Right lung (tissue), 5 donors: Measurements from ENCODE around the gene RADIL. TPM values are rescaled to one million over a fixed set of nuclear protein-coding genes. Genes with fewer than 3 reads are reported as not detected.

Experiments used
- DNase-seq, 2 donors: peaks; one replicate each; pipeline ENCODE4 v3.0.0-alpha.2; 2013
- polyA plus RNA-seq, 5 donors: library from polyadenylated mRNA; unstranded; fragments of 120-200 nt; gene quantifications; one replicate each; pipeline versions ENCODE4 v1.2.1 to v1.2.3, GENCODE V29; 2013; ENCODE audit warnings: inconsistent platforms in 1 of 5, low replicate concordance in 1 of 5; ENCODE audit not compliant: insufficient read length in 5 of 5, insufficient read depth in 1 of 5

RADIL gene
- polyA plus RNA-seq, 5 donors, result 6.6 to 12.9 (median 8.8) TPM

DNA sequence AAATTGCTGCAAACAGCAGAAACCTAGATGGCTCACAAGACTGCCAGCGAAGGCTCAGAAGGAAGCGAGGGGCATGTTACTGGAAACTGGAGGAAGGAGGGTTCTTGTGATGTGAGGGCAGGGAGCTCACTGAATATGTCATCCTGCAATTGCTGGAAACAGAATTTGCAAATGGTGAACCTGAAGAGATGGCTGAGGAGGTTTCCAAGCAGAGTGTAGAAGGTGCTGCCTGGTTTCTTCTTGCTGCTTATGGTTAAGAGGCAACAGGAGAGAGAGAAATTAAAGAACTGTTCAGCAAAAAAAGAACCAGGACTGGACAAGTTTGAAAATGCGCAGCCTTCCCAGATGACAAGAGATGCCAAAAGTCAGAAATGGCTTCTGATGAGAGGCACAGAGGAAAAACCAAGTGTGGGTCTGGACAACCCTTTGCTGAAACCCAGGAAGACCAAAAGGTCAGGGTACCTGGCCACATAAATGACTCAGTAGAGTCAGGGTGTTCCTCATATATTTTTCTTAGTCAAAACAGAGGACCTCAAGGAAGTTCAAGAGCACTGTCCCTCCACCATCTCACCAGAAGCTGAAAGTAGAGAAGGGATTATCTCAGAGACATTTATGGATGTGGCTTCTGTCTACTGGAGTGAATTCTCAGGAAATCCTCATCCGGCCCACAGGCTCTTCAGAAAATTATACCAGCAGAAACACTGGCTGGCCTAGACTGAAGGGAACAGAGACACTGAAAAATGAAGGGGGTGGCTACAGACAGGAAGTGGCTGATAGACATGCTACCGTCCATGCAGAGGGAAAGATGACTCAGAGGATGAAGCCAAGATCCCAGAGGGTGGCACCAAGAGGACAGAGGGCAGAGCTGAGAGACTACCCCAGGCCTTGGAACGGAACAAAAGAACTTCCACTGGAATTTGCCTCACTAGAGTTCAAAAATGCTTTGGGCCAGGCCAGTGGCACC is 31.8 kb downstream of the RADIL start:
- no peak for DNase-seq

DNA sequence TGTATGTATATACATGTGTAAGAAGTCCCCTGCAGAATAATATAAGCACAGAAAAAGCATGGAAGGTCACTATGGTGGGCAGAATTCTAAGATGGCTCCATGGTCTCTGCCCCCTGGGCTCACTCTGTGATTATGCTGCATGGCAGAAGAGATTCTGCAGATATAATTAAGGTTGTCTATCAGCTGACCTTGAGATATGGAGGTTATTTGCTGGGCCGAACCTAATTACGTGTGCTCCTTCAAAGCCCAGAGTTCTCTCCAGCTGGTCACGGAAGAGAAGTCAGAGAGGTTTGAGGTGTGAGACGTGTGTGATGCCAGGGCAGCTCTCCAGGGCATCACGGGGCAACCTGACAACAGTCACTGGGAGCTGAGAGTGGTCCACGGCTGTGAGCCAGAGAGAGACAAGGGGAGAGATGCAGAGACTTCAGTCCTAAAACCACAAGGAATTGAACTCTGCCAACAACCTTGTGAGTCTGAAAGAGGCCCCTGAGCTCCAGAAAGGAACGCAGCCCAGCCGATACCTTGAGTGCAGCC is 33.2 kb downstream of the RADIL start:
- no peak for DNase-seq

DNA sequence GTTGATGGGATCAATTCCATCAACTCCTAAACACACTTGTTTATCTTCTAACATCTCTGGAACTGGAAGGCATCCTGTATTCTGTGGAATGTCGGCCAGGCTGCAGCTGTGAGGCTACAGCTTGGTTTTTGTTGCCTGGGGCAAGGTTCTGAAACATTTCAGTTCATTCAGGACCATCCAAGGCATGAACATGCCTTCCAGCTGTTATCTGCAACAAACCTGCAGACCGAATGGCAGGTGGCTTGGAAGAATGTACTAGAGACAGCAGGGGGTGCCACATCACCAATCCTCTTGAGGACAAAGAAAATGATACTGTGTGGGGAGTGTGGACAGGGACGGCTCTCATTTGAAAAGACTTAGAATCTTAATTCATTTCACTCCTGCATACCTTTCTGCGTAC is 34.1 kb downstream of the RADIL start:
- DNase-seq, result no peak

DNA sequence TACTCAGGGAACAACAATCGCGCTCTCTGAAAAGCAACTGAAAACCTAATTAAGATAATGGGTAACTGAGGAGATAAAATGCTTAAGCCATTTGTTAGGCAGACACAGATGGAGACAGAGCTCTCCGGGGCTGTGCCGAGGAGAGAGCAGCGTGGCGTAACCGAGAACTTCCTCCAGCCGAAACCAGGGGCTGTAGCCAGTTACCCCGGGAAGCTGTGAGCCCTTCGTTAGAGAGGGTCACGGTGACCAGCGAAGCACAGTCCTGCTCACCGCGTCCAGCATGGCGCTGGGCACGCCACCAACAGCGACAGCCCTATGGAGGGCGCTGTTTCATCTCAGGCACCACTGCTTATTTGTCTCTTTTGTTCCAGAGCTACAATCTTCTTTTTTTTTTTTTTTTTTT is 37.8 kb downstream of the RADIL start:
- DNase-seq, result no peak

DNA sequence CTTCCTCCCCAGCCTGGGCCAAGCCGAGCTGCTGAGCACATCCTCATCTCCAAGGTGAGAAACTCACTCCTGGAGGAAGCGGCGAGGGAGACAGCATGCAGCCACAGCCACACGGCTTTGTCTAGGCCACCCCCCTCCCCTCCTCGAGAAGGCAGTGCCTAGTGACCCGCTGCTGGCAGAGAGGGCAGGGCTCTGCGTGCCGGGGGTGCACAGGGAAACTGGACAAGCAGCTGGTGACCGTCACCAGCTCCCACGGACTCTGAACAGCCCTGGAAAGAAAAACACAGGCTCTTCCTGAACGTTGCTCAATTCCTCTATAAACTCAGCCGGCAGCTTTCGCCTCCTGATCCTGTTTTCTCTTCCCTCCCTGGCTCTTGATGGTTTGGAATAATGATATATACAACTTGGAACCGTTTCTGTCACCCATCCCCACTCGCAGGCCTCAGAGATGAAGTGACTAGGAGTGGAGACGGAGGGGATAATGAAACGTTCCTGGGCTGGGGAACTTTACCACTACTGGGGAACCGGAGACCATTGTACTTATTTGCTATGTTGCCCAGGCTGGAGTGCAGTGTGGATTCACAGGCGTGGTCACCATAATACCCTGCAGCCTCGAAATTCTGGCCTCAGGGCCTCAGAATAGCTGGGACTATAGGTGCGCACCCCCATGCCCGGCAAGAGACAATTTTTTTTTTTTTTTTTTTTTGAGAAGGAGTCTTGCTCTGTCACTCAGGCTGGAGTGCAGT is 41.0 kb downstream of the RADIL start:
- DNase-seq, result peak; percentile 86 to 89

DNA sequence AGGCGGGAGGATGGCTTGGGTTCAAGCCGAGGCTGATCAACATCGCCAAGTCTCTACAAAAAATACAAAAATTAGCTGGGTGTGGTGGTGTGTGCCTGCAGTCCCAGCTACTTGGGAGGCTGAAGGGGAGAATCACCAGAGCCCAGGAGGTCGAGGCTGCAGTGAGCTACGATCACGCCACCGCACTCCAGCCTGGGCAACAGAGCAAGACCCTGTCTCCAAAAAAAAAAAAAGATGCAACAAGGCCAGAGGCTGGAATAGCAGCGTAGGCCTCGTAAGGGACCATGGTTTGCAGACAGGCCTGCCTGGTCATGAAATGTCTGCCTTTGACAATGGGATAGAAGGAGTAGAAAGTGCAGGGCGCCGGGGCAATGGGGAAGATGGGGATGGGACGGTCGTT is 41.7 kb downstream of the RADIL start:
- no peak for DNase-seq

DNA sequence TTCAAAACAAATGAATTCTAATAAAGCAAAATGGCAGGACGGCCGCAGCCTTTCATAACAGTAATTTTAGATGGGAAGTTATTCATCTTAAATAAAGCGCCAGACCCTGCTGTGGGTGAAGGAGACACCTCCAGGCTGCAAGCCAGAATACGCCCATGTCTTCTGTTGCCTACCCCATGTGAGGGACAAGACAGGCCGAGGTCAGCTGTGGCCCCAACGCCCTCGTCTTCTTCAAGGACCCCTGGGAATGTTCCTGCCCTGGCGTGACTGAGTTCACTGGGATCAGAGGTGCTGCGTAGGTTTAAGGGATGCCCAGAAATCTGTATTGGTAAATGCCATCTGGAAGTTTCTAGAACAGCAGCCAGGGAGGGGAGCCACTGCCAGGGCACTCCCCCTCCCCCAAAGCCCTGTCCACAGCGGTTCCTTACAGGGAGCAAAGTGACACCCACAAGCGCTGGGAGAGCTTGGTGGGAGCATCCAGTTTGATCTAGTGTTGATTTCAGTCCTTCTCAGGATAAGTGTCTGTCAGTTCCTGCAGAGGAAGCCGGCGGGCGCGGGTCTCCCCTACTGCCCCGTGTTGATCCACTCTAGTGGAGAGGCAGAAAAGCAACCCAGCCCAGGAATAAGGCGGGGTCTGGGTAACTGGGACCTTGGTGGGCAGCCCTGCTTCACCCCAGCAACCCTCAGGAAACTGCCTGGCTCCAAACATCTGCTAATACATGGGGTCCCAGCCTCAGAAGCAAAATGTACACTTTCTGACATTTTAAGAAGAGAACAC is 42.3 kb downstream of the RADIL start:
- DNase-seq, result no peak

DNA sequence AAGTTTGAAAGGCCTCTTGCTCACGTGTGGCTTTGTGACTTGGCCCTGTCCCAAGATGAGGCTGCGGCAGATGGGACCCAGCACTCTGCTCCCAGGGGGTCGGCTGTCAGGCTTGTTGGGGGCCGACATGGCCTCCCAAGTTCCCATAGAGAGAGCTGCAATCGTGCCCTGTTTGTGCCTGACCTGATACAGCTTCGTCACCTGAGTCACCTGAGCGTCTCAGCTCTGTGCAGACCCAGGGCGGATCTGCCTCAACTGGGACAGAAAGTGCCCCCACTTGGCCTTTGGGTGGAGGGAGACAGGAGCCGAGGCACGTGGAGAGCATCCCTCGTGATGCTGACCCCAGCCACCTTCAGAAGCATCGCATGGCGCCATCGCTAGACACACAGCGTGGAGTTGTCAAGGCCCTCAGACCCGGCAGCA is 43.4 kb downstream of the RADIL start:
- no peak for DNase-seq

DNA sequence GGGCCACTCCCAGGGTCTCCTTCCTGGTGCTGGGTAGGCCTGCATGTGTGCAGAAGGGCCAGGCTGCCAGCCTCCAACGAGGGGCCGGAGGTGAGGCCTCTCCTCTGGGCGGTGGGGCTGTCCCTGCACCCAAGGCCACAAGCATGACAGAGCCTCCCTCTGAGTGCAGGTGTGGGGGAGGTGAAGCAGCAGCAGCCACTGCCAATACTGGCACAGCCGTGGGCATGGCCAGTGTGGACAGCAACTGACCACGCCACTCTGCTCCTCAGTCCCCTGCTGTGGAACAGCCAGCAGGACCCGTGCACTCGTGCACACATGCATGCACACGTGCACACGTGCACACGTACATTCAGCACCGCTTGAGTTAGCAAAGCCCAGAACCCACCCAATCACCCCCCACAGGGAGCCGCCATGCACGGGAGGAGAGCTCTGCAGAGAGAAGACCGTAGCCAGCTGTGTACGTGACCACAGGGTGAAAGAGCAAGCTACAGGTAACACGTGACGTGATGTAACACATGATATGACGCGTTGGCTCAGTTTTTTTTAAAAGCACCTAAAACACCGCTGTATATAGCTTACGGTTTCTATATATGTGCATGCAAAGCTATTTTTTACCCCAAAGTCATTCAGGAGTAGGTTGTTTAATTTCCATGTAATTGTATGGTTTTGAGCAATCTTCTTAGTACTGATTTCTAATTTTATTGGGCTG is 44.7 kb downstream of the RADIL start:
- no peak for DNase-seq

DNA sequence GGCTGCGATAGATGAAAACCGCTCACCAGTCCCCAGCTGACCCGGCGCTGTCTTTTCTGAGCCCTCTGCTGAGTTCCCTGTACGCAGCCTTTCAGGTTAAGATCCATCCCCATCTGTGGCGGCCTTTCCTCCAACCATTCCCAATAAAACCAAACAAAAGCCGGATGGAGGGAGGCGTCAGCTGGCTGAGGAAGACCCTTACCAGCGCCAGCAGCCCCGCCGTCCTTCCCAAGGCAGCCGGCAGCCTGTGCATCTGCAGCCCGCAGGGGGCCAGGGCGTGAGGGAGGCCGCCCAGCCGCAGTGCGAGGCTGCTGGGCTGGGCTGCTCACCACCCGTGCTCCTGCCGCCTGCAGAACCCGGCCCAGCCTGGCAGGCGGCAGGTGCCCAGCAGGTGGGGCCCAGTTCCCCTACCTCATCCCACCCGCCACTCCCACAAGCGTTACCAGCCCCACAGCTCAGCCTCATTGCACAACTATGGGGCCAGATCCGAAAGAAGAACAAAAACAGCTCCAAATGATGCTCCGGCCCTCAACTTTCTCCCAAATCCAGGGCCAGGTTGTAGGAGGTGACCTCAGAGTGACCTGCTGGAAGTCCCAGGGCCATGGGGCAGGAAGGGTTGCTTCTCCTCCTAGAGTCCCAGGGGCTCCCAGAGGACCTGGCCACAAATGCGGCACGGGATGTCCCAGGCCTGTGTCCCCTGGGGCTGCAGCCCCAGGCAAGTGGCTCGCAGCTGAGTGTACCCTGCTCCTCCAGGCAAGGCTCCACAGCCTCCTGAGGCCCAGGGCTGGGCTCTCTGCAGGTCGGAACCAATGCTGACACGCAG is 45.5 kb downstream of the RADIL start:
- no peak for DNase-seq

DNA sequence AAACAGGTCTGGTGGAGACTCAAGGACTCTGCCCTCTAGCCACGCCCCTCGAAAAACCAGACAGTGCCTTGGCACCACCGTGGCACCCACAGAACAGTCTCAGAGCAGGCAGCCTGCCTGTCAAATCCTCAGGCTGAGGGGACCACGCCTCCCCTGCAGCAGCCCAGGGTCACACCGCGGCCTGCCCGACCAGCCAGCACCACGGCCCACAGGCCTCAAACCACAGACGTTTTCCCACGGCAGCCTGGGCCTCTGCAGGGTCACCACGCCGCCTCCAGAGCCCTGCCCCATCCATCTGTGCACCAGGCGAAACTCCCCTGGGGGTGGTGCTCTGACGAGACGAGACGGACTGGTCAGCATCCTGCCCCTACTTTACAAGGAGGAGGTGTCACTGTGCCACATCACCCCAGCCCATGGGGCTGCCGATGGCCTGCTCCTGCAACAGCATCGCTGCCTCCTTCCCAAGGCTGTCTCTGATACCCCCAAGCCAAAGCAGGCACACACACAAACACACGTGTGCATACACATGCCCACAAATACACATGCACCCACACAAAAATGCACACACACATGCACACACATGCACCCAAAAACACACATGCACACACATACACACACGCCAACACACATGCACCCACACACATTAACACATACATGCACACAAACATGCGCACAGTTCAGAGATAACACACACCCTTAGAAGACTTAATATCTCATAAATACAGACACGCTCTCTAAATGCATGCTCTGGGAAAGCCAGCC is 46.3 kb downstream of the RADIL start:
- DNase-seq, result no peak

DNA sequence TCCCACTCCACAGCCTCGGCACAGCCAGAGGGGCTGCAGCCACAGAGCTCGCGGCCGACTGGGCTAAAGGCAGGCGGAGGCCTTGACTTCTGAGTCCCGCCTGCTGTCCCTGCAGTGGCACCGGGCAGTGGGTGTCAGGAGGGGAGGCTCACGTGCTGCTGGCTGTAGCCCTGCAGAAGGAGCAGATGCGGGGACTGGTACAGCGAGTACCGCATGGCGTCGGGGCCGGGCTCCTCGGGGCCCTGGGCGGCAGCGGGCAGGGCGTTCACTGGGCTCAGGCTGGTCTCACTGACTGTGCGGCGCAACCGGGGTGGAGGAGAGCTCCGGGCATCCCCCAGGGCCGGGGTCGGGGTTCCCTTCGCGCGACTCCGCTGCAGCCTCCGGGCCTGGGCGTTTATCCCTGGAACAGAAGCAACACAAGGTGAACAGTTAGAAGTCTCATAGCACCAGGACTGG is 47.3 kb downstream of the RADIL start:
- no peak for DNase-seq

DNA sequence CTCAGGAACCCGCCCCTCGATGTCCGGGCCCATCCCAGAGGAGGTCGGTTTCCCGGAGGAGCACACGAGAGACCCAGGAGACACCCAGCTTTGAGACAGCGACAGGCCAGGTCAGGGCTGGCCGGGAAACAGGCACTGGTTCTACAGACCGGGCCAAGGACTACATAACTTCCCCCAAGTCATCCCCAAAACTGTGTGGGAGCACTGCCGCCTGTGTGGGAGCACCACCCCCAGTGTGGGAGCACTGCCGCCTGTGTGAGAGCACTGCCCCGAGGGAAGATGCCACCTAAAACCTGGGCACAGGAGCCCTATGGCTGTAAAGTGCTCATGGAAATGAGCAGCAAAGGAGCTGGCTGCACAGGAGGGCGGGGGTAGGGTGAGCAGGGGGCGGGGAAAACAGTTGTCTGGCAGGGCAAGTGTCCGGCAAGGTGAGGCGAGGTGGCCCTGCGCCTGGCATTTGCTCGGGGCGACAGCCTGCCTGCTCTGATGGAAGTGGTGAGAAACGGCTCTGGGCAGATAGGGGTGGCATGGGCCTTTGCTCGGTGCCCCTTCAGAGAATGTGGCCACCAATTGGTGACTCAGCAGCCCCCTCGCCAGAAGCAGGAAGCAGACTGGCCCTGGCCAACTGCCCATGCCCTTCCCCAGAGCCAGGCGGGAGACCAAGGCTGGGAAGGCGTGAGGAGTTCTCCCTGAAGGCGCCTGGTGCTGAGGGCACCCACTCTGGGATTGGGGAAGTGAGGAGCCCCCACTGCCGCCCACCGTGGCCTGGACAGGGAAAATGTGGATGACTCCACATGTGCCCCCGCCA is 47.9 kb downstream of the RADIL start:
- no peak for DNase-seq

DNA sequence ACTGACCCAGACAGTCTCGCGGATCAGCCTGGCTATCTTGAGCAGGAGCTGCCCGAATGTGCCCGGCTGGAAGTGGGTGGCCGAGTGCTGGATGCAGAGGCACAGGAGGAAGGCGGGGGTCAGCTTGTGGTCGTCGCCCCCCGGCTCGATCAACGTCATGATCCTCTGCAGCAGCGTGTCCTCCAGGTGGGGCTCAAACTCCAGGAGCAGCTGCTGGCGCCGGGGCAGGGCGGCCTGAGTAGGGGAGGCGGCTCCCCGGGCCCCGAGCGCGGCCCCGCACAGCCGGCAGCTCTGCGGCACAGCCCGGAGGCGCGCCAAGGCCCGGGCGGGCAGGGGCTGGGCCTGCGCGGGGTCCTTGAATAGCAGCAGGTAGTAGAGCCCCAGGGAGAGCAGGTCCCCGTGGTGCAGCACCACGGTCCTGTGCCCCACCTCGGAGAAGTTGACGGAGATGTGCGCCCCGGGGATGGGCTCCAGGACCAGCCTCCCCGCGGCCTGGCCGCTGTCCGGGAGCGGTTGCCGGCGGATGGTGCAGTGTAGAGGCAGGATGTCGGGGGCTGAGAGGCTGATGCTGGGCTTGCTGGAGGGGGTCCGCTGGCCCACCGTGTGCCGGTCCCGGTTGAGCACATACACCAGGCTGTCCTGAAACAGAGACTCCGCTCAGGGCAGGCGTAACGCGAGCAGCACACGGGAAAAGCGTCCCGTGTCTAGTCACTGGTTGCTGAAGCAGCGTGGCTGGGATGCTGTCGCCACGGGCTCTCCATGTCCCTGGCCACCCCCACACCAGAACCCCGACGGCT is 48.7 kb downstream of the RADIL start:
- no peak for DNase-seq

DNA sequence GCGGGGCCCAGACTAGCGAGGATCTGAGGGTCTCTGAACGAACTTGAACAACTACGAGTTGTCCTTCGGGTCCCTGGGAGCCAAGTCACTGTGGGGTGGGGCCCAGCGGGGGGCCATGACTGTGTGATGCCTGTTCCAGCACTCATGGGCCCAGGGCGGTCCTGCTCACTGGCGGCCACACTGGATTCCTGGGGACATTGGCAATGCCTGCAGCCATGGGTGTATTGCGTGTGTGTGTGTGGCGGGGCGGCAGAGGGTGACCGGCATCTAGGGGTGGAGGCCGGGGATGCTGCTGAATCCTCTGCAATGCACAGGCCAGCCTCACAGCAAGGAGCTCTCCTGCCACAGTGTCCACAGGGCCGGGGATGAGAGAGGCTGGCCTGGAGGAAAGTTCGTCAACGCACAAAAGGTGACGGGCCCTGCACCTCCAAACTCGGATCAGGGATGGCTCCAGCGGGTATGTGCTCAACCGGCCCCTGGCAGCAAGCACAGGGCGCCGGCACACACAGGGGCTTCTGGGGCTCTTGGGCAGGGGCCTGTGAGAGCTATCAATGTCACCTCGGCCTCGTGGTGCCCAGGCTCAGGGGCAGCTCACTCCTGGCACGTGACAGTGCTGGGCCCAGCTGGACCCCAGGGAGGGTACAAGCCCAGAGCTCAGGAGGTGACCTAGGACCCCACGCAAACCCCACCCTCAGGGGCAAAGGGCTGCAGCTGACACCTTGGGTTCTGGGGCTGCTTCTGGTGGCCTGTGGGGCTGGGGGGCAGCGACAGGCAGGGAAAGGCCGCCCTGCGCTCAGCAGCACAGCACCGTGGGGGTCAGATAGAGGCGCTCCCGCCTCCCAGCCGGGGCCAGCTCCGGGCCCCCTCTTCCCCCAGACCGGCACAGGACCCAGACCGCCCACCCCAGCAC is 49.6 kb downstream of the RADIL start:
- no peak for DNase-seq

DNA sequence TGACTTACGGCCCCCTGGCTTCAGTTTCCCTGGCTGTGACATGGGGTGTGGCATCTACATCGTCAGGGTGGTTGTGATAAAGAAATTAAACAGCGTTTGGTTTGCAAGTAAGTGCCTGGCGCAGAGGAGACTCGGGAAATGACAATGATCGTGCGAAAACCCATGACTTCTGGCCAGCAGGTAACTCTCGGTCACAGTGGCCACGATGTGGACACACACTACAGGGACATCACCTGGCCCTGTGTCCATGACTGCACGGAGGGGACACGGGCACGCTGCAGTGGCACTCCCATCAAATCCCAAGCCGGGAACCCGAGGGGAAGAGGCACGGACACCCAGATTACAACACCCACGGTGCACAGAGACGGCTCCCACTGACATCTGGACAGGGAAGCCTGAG is 50.3 kb downstream of the RADIL start:
- DNase-seq, result no peak

DNA sequence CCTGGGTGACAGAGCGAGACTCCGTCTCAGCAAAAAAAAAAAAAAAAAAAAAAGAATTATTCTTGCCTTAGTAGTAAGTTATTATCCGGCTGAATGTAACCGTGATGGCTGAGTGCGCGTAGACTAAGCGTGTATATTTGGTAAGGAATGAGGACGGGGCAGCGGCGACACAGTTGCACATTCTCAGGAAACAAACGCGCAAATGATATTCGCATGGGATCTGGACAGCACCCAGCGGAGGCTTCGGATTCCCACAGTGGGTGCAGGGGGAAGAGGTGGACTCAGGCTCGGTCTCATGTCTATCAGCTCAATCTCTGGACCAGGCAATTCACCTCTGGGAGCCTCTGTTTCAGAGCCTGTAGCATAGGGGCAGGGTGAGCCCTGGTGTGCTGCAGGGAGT is 50.8 kb downstream of the RADIL start:
- DNase-seq, result no peak
